K562 (cell line): ENCODE results near the gene KCNS1. TPM values are rescaled to one million over a fixed set of nuclear protein-coding genes. Genes with fewer than 3 reads are reported as not detected.

ENCODE experiments used
- ATAC-seq: fragments of 200-7000 bp; cut with Tn5 transposase; 3 replicates; pipeline ENCODE4 v1.9.1; 2020; ENCODE audit warnings: moderate library complexity
- BruUV-seq: library from RNA; stranded (reverse); fragments of 400-500 nt; replicated peaks from 2 replicates; lab custom pipeline; 2021; lab: Mats Ljungman, UMichigan
- CTCF ChIA-PET: fragments of 300-600 bp; formaldehyde crosslinking; extraction: SDS; loops from one replicate; lab custom pipeline; 2021; ENCODE audit warnings: low intra/inter-chr PET ratio; lab: Yijun Ruan, JAX
- POLR2A ChIA-PET: fragments of 300-600, 350-650 bp; sonication (Branson Sonifier 250); formaldehyde crosslinking; extraction: SDS; loops from one replicate; lab custom pipeline; 2021; ENCODE audit warnings: antibody characterized with exemption, inconsistent platforms; lab: Yijun Ruan, JAX
- DNase-seq, 4 experiments: peaks; one replicate each; pipeline versions ENCODE4 v3.0.0 to v3.0.0-alpha.2; 2011 to 2018; ENCODE audit warnings: low spot score in 3 of 4, mixed read lengths in 3 of 4; ENCODE audit errors: extremely low read depth in 1 of 4
- FAIRE-seq: peaks from 2 replicates; lab custom pipeline; 2011; peaks lifted over from hg19 to GRCh38; lab: Jason Lieb, UNC
- H2AFZ ChIP-seq: 2 replicates; pipeline ENCODE4 v1.6.0; 2011; ENCODE audit warnings: low read depth, low read length, control low read depth, inconsistent platforms
- H3K27ac ChIP-seq: fragments of 200-600 bp; 3 replicates; pipeline ENCODE4 v1.8.0; 2011; ENCODE audit warnings: low read depth, mild to moderate bottlenecking, control low read depth, inconsistent platforms, low read length, moderate library complexity, mixed read lengths; ENCODE audit errors: extremely low read depth
- H3K27me3 ChIP-seq, 2 experiments: fragments of 300-600 bp in 1 of 2; 2 replicates in 1 of 2; 3 replicates in 1 of 2; pipeline versions ENCODE4 v1.6.0 to v1.8.0; 2011; ENCODE audit warnings: inconsistent platforms in 2 of 2, low read length in 2 of 2, mild to moderate bottlenecking in 1 of 2, mixed read lengths in 1 of 2, moderate library complexity in 1 of 2; ENCODE audit not compliant: control insufficient read depth in 2 of 2, insufficient read depth in 2 of 2
- H3K36me3 ChIP-seq: fragments of 300-600 bp; 3 replicates; pipeline ENCODE4 v1.8.0; 2011; ENCODE audit warnings: mild to moderate bottlenecking, low read length, inconsistent platforms; ENCODE audit not compliant: control insufficient read depth, insufficient read depth
- H3K4me1 ChIP-seq, 2 experiments: fragments of 200-600 bp in 1 of 2; replicated peaks in 1 of 2; 2 replicates in 1 of 2; 3 replicates in 1 of 2; pipeline versions ENCODE4 v1.5.1 to v1.8.0; 2011; ENCODE audit warnings: inconsistent platforms in 2 of 2, low read length in 2 of 2, mild to moderate bottlenecking in 1 of 2, mixed read lengths in 1 of 2, moderate library complexity in 1 of 2; ENCODE audit not compliant: control insufficient read depth in 2 of 2, insufficient read depth in 2 of 2
- H3K4me2 ChIP-seq: 2 replicates; pipeline ENCODE4 v1.6.1; 2011; ENCODE audit warnings: low read length, control low read depth, inconsistent platforms, mixed read lengths; ENCODE audit not compliant: insufficient read depth
- H3K4me3 ChIP-seq: fragments of 200-600 bp; sonication (generic), shearing (Covaris generic); 2 replicates; pipeline ENCODE4 v1.5.1; 2016; ENCODE audit warnings: control low read depth, inconsistent platforms
- H3K79me2 ChIP-seq: fragments of 200-600 bp; 3 replicates; pipeline ENCODE4 v1.8.0; 2011; ENCODE audit warnings: low read length, inconsistent platforms; ENCODE audit not compliant: control insufficient read depth, insufficient read depth
- H3K9ac ChIP-seq, 2 experiments: 2 replicates each; pipeline versions ENCODE4 v1.6.0 to v1.6.1; 2011; ENCODE audit warnings: low read depth in 2 of 2, low read length in 2 of 2, control low read depth in 1 of 2, inconsistent platforms in 1 of 2, mild to moderate bottlenecking in 1 of 2, mixed read lengths in 1 of 2; ENCODE audit not compliant: insufficient read depth in 1 of 2
- H3K9me1 ChIP-seq: one replicate; pipeline ENCODE4 v1.6.0; 2011; ENCODE audit warnings: inconsistent platforms, mild to moderate bottlenecking, low read length, moderate library complexity; ENCODE audit not compliant: control insufficient read depth, insufficient read depth
- H3K9me3 ChIP-seq: replicated peaks from 2 replicates; pipeline ENCODE4 v1.5.1; 2011; ENCODE audit warnings: low read depth, low read length, inconsistent platforms; ENCODE audit not compliant: control insufficient read depth, insufficient read depth
- H4K20me1 ChIP-seq: replicated peaks from 2 replicates; pipeline ENCODE4 v1.6.1; 2011; ENCODE audit warnings: low read length, inconsistent platforms, mixed read lengths; ENCODE audit not compliant: control insufficient read depth, insufficient read depth
- BCL6 ChIP-seq: fragments of 250-450 bp; sonication (Bioruptor Pico); IDR thresholded peaks from 2 replicates; pipeline ENCODE4 v1.4.0; 2020
- GABPB1 ChIP-seq: sonication (generic); formaldehyde crosslinking; IDR thresholded peaks from 2 replicates; pipeline ENCODE4 v1.8.0; 2022; ENCODE audit warnings: mild to moderate bottlenecking, missing genetic modification reagents
- HMG20A ChIP-seq: fragments of 450-650 bp; formaldehyde crosslinking; conservative IDR thresholded peaks from 2 replicates; pipeline ENCODE4 v1.4.0; 2020; ENCODE audit warnings: mild to moderate bottlenecking, mixed read lengths
- NR3C1 ChIP-seq: sonication (generic); formaldehyde crosslinking; IDR thresholded peaks from 2 replicates; pipeline ENCODE4 v1.8.1; 2022; ENCODE audit warnings: missing genetic modification reagents
- ZNF184 ChIP-seq: sonication (generic); formaldehyde crosslinking; IDR thresholded peaks from 2 replicates; pipeline ENCODE4 v1.5.0; 2020; ENCODE audit warnings: missing genetic modification reagents
- ZNF583 ChIP-seq: fragments of 250-450 bp; sonication (Bioruptor Pico); IDR thresholded peaks from 2 replicates; pipeline ENCODE4 v1.4.0; 2020
- WGBS: fragments of 100-300 bp; shearing (Covaris generic); methylation state at CpG from one replicate; pipeline ENCODE4 v1.1.6; 2016; ENCODE audit warnings: low coverage, mixed read lengths; ENCODE audit not compliant: insufficient coverage; ENCODE audit errors: missing lambda C conversion rate; 5-methylcytosine and 5-hydroxymethylcytosine counted together
- in situ Hi-C: fragments of 300-500 bp; cut with MboI; formaldehyde crosslinking; loops from 4 replicates; pipeline ENCODE4 v1.15.0; 2018; ENCODE audit warnings: inconsistent platforms, mixed read lengths
- intact Hi-C: fragments of 100-400 bp; cut with micrococcal nuclease; formaldehyde crosslinking; loops from 2 replicates; pipeline ENCODE4 v1.14.2; 2022
- polyA plus RNA-seq, 8 experiments: library from polyadenylated mRNA; depleted of rRNA in 4 of 8; stranded (reverse) in 5 of 8; unstranded in 3 of 8; fragments of >200 nt; fragmentation: Nextera tagmentation in 2 of 8; fragmentation: Illumina TruSeq in 1 of 8; extraction: Ambion mirVana in 2 of 8; extraction: Trizol in 1 of 8; gene quantifications; 2 replicates each; pipeline versions ENCODE4 v1.2.1 to v1.2.3, GENCODE V29; 2011 to 2014; ENCODE audit warnings: inconsistent platforms in 1 of 8, missing spikeins in 1 of 8
- total RNA-seq, 7 experiments: library from RNA; depleted of rRNA in 6 of 7; stranded (reverse); fragments of >200 nt in 6 of 7; fragmentation: Illumina TruSeq in 2 of 7; extraction: Trizol in 2 of 7; gene quantifications; 2 replicates each; pipeline versions ENCODE4 v1.2.1 to v1.2.3, GENCODE V29; 2011 to 2021; ENCODE audit warnings: low replicate concordance in 1 of 7
- TF ChIP-seq, protein P1 (sequence below): sonication (generic); formaldehyde crosslinking; IDR thresholded peaks from 2 replicates; pipeline ENCODE4 v1.8.0; 2022; ENCODE audit warnings: mild to moderate bottlenecking, missing genetic modification reagents

KCNS1 gene
- total and polyA plus RNA-seq, 9 of the 15 experiments (the other 6 are each of a cell fraction or from before 2014, with no cell fraction given), result not detected

DNA sequence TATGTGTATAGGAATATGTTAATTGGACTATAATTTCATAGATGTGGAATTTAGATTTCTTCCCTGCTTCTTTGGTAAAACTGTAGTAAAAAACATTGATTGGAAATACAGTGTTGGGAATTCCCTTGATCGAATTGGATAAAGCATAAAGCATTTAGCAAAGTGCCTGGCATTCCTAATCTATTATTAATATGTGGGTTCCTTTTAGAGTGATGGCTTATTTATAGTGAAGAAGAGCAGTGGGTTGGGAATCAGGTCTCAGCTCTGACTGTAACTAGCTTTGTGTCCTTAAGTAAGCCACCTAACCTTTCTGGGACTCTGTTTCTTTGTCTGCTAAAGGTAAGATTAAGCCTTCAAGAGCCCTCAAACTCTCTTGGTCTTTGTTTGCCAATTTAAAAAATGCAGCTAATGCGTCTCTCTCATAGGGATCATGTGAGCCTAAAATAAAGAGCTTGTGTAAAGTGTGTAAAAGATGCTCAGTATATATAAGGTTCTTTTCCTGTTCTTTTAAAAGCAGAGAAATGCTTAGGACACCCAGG, 53.3 kb downstream of the KCNS1 start:
- ATAC-seq (no peak), FAIRE-seq (no peak), DNase-seq (no peak)
- no peak overlapping the region for H3K4me3 ChIP-seq
- no peaks in the 10 kb centered on the region for H4K20me1 ChIP-seq
- H3K27ac ChIP-seq, result no peak overlapping the region
- CTCF ChIA-PET, result no interaction called here
- no peaks in the 10 kb centered on the region; the same call in 2 of the 3 replicates for H3K79me2 ChIP-seq
- no peaks in the 10 kb centered on the region for H3K9me3 ChIP-seq
- H3K9me1 ChIP-seq, result no peaks in the 10 kb centered on the region
- in situ Hi-C loops (no loop called here), intact Hi-C loops (no loop called here)
- no peak overlapping the region for H3K9ac ChIP-seq
- BruUV-seq, result no TSS peak
- H3K27me3 ChIP-seq, result no peaks in the 10 kb centered on the region
- H3K4me2 ChIP-seq, result no peak overlapping the region
- no peak for TF ChIP-seq ZNF583 (CRISPR knock-in tag)
- TF ChIP-seq HMG20A (CRISPR knock-in tag), result no peak
- no peak for TF ChIP-seq GABPB1 (CRISPR knock-in tag)
- no peak for TF ChIP-seq ZNF184 (CRISPR knock-in tag)
- TF ChIP-seq NR3C1 (CRISPR knock-in tag), result no peak
- TF ChIP-seq BCL6, result no peak
- TF ChIP-seq, protein P1, sequence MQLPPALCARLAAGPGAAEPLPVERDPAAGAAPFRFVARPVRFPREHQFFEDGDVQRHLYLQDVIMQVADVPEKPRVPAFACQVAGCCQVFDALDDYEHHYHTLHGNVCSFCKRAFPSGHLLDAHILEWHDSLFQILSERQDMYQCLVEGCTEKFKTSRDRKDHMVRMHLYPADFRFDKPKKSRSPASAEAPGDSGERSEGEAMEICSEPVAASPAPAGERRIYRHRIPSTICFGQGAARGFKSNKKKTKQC (CRISPR knock-in tag), result no peak
- no peak overlapping the region for H2AFZ ChIP-seq
- 72% methylated on average over 2 of the region's 2 CpGs for WGBS
- POLR2A ChIA-PET, result no interaction called here
- peaks cover 8% of the 10 kb centered on the region; the same call in 2 of the 3 replicates for H3K36me3 ChIP-seq
- no peaks in the 10 kb centered on the region for H3K4me1 ChIP-seq
